ENCODE data around the gene SUGCT.

DNA sequence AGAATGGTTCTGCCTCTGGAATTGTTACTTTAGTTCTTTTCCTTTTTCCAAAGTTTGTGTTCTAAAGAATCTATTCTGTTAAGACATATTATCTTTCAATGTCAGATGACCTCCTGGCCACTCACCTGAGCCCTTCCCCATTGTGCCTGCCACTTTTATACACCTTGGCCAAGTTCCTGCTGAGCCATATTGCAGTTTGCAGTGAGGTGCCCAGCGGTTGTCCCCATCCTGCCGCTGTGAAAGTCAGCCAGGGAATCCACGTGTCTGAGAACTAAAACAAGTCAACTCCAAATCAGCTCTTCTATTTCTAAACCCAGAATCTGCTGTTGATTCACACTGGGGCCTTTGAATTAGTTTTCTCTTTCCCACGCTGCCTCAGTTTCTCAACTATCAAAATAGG, 641.1 kb downstream of the SUGCT start:
- TF ChIP-seq, protein P1, sequence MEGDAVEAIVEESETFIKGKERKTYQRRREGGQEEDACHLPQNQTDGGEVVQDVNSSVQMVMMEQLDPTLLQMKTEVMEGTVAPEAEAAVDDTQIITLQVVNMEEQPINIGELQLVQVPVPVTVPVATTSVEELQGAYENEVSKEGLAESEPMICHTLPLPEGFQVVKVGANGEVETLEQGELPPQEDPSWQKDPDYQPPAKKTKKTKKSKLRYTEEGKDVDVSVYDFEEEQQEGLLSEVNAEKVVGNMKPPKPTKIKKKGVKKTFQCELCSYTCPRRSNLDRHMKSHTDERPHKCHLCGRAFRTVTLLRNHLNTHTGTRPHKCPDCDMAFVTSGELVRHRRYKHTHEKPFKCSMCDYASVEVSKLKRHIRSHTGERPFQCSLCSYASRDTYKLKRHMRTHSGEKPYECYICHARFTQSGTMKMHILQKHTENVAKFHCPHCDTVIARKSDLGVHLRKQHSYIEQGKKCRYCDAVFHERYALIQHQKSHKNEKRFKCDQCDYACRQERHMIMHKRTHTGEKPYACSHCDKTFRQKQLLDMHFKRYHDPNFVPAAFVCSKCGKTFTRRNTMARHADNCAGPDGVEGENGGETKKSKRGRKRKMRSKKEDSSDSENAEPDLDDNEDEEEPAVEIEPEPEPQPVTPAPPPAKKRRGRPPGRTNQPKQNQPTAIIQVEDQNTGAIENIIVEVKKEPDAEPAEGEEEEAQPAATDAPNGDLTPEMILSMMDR (conservative IDR thresholded peaks at IDR 0.05; ENCODE audit: low read length) = no peak
- TF ChIP-seq EZH2phosphoT487 (IDR thresholded peaks at IDR 0.05; ENCODE audit: borderline replicate concordance, low read depth, low read length) = no peak

All from OCI-LY7 (cell line).